A204.1 (cell line): ENCODE data around the gene S100A11.

ENCODE experiments used
- FAIRE-seq: peaks from 2 replicates; lab custom pipeline; 2012; peaks lifted over from hg19 to GRCh38; lab: Jason Lieb, UNC

The S100A11 gene

DNA sequence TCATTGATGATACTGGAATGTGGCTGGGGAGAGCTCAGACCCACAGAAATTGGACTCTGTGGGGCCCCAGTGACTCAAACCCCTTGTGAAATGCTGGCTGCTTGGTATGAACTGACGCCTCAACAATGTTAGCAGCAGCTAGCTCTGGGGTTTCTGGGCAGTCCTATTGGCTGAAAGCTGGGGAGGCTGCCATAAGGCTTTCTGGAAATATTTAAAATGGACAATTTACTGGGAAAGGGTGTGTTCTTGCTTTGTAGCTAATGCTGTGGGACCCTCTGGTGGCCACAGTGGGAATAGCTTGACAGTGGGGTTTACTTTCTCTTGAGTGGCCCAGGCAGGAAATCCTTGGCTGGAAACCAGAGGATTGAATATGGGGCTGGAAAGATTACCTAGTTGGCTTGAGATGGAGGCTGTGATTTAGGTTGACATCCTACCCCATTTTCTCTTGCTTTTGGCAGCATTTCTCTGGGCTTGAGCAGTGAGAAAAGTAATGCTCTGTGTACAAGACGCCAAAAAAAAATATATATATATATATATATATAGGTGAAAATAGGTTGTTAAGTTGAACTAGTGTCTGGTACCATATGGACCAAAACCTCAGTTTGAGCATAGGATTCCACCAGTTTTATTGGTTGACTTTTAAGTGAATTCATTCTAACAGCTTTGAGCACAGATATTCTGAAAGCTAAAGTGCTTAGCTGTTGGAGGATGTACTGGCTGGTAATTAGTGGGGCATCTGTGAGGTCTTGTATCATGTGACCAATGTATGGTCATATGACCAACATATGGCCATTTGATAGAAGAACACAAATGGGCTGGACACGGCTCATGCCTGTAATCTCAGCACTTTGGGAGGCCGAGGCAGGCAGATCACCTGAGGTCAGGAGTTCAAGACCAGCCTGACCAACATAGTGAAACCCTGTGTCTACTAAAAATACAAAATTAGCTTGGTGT, 34.9 kb downstream of the S100A11 start:
- FAIRE-seq: peak; percentile 99

DNA sequence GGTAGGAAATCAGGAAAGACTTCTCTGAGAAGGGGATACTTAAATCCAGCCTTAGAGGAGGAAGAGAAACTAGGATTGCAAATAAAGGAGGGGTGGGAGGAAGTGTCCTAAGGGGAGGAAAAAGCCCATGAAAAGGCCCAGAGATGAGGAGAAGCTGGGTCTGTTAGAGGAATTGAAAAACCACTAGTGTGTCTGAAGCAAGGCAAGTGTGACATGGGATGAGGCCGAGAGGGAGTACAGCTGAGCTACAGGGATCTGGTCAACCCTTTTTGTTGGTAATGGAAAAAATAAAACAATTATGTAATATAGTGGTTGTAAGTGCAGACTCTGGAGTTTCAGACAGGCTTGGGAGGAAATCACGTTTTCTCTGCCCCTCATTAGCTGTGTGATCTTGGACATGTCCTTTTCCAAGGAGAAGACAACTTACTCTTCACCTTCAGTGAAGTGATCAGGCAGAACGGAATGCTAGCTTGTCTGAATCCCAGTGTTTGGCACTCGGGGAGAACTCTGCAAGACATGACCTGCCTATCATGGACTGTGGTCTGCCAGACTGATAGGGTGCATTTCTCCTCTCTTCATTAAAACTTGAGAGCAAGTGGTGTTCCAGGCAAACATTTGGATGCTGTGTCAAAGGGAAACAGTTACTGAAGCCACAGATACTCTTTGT, 35.7 kb downstream of the S100A11 start:
- FAIRE-seq: no peak

DNA sequence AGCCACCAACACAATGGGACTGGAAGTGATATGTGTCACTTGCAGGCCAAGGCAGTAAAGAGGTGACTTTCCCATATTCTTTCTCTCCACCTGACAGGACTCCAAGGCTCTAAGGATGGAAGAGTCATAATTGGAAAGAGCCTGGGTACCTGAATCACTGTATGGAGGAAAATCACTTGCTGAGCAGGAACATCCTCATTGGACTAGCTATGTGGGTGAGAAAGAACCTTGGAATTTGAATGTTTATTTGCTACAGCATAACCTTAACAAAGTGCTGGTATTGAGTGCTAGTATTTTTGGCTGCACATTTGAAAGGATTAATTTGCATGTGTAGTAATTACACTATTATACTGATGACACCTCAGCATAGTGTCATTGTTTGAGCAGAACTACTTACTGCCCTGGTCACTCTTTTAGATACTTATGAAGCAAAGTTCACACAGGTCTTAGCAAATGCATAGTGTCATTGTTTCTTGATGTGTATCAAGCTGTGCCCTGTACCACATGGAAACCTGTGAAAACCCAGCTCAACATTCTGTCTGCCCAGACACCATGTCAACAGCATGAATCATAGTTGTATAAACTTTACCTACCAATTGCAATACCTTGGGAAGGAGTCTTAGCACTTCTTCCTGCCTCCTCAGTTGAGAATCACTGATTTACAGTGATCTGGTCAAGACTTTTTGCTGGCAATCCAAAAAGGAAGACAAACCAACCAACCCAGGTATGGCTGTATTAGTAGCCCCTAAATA, 38.0 kb downstream of the S100A11 start:
- FAIRE-seq: no peak

DNA sequence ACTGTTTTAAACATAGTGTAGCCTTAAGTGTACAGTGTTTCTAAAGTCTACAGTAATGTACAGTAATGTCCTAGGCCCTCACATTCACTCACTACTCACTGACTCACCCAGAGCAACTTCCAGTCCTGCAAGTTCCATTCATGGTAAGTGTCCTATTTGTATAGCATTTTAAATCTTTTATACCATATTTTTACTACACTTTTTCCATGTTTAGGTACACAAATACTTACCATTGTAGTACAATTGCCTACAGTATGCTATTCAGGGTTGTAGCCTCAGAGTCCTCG, 39.6 kb downstream of the S100A11 start:
- no peak for FAIRE-seq

DNA sequence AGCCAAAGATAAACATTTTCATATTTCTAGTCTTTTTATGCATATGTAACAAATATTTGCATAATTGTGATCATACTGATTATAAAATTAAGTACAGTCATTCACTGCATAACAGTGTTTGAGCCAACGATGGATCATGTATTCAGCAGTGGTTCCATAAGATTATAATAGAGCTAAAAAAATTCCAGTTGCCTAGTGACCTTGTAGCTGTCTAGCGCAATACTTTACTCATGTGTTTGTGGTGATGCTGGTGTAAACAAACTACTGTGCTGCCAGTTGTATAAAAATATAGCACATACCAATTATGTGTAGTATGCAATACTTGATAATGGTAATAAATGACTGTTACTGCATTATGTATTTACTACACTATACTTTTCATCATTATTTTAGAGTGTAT, 41.0 kb downstream of the S100A11 start:
- FAIRE-seq: peak; percentile 29

DNA sequence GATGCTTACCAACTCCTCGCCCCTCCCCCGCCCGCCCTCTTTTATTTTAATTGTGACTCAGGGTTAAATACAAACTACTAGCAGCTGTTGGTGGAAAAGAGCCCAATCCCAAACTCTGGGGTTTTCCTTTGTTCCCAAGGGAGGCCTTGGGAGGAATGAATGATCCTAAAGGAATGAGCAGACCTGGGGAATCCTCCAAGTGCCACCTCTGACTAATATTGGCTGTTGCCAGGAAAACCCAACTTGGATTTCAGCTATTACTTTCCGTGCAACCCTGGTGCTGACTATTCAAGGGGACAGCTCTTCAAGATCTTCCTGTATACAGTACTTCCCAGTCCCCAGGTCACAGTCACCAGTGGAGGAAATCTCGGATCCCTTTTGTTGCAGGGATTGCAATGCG, 41.8 kb downstream of the S100A11 start:
- peak; percentile 92 for FAIRE-seq

DNA sequence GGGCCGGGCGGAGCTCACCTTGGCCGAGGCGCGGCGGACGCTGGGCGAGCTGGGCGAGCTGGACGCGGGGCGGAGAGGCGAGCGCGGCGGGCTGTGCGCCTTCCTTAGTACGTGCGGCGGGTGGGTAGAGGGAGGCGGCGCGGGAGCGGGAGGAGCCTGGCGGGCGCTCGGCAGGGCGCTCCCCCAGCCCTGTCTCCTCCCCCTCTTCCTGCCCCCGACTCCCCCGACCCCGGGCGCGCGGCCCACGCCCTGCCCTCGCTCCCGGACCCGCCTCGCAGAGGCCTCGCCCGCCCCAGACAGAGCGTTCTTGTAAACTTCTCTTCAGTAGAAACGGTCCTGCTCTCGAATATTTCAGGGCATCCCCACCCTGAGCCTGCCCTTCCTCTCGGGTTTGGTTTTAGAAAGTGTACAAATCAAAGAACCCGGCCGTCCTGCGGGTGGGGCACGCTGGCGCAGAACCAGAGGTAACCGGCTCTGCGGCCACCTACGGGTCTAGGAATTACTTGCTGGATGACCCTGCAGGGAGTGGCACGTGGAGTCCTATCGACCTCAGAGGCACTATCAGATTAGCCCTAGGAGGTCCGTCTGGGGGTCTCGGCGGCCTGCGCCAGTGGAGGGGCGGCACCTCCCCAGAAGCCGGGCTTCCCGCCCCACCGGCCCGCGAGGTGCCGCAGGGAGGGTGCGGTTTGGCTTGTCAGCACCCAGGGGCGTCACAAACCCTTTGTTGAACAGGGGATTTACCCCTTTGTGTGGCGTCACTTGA, 42.9 kb downstream of the S100A11 start, which contains the start of gene S100A10:
TSS of gene S100A10 (minus strand) at position 126 of the 763 bp plus-strand sequence. CDS start 7,629 bp downstream, outside the sequence.
- FAIRE-seq: peak; percentile 21

DNA sequence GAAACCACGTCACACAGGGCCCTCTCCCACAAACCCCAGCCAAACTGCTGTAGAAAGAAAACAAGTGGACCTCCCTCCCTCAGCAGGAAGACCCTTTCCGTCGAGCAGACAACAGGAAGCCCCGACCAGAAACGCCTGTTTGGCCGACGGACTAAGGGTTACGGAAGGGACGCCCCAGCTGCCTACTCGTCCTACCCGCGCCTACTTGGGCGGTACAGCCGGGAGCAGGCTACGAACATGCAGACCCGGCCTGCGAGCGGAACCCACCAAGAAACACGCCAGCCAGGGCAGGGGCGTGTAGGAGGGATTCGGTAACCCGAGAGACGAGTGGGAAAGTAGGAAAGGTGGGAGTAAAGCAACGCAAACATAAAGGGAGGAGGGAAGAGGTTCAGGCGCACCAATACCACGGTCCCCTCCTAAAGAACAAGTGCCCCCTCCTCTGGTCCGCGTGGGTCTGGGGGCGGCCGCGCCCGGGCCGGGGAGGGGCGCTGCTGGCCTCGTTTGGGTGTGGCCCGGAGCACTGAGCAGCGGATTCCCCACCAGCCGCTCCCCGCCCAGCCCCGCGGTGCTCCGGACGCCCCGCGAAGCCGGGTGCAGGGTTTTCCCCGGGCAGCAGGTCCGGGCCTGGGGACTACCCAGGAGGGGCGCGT, 43.6 kb downstream of the S100A11 start:
- FAIRE-seq: no peak

DNA sequence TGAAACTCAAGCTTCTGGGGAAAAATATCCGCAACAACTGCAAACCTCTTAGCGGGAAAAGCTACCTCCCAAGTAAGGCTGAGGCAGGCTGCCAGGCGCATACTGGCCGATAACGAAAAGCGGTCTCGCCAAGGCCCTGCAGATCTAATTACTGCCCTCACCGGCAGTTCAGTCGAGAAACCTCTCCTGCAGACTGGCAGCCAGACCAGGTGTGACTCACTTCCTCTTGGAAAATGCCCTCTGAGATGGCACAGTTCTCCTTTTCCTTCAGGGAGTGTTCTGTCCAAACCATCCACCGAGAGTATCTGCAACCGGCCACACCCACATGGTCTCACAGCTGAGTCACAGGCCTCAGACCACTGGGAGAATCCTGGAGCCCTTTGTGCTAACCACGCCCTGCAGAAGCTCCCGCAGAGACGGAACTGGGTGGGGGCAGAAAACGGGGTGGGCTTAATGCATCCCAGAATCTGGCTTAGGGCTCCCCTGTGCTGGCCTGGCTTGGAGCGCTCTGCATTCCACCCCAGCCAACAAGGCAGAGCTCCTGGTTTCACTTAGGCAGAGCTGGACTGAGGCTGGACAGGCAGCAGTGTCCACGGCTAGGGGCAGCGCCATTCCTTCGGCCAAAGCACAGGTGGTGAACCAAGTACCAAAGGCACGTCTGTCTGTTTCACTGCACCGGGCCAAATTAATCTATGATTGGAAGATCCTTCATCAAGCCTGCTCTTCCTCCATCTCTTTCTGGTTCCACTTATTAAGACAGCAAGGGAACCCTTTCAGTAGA, 44.3 kb downstream of the S100A11 start:
- FAIRE-seq: peak; percentile 93

DNA sequence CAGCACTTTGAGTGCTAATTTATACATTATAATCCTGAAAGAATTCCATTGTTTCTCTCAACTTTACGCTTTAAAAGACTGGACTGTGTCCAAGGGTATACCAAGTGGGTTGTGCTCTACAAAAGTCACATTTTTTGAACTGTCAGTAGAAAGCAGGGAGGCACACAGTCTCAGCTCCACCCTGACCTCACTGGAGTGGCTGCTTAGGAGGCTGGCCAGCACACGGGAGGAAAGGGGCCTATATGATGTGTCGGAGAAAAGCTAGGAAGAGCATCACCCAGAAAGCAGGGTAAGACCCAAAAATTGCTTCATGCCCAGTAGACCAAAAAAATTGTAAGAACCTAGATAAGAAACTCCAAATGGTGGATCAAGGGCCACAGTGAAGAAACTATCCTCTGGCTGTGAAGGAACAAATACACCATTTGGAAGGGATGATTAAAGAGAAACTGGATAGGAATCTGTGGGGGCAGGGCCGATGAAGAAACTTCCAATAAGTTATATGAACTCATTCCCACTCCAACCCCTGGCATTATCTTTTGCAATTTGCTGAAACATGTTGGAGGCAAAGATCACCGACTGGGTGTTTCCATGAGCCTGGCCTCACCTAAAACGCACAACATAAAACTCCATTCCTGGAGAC, 45.0 kb downstream of the S100A11 start:
- no peak for FAIRE-seq

DNA sequence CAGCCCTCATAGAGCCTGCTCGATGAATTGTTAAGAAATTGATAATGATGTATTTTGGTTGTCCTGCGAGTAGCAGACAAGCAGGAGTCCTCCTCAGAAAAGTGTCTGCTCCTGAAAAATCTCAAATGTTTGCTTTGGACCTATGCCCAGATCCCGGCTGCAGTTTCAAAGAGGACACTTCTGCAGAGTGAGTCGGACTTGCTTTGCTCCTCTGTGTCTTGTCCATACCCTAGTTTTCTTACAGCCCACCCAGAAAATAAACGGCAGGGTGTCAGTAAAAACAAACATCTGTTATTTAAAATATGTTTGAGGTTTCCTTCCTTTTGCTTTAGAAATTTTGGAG, 46.0 kb downstream of the S100A11 start:
- no peak for FAIRE-seq

DNA sequence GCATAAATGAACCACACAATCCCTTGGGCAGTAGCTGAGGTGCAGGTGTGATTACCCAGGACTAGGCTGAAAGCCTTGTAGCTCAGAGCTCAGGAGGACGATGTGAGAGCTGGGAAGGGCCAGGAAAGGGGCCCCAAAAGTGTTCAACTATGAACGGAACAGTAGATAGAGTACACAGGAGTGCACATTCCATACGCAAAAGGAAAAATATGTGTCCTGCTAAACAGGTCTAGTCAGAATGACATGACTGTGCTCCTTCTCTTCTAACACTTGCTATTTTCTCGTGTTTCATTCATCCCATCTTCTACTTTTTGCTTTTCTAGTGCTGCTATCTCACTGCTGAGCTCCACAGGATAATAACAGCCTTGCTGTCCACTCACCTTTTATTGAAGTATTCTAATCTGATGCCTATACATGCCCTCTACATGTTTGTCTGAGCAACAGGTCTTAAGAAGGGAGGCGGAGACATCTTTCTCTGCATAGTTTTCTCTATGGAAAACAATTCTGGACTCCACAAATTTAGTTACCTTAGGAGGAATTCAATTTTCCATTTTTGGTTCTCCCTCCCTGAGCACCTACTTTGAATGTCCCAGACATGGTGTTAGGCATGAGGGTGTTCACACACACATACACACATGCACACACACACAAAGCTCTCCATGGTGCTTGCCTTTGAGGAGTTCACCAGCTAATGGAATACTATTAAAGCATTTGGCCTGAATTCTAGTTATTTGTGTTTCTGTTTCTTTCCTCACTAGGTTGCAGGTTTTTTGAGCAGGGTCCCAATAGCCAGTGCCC, 46.5 kb downstream of the S100A11 start:
- no peak for FAIRE-seq

DNA sequence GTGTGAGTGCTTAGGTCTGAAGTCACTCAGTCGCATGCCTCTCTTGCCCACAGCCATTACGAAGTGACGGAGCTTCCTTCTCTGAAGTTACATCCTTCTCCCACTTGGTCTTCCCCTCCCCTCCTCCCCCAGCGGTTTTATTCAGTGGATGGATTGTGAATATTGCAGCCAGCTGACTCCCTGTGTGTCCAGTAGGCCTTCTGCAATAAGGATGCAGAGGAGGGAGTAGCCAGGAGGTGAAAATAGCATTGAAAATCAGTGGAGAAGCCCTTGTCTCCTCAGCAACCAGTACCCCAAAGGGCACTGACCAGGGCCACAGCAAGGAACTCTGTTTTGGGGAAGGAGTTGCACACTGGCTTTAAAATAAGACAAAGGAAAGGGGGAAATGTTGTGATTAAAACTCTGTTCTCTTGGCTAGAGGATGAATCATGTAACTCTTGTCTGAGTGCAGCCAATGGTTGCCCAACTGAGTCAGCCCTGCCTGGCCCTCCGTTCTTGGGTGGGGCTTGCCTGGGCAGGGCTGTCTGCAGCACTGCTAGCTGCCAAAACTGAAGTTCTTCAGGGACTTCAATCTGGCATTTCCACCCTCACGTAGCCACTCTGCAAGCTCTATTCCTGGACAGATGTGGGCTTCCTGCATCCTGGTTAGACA, 47.5 kb downstream of the S100A11 start:
- FAIRE-seq: no peak

DNA sequence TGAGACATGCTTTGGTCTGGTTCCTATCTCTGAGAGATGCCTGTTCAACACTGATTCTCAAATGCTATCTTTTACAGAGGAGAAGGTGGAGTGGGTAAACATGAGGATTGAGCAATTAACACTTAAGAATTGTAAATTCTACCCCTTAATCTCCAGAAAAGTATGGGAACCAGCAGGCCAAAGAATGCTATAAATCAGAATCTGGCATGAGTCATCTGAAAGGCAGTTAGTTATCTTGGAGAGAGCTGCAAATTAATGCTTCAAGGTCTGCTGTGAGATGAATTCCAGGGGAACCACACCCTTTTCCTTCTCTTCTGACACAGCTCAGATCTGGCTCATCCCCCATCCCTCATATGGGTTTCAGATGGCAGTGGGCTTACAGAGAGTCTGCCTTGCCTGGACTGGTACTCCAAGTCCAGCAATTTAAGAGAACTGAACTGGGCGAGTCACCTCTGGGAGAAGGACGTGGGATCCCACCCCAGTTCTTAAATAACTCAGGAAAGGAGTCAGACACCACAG, 48.3 kb downstream of the S100A11 start:
- FAIRE-seq: no peak

DNA sequence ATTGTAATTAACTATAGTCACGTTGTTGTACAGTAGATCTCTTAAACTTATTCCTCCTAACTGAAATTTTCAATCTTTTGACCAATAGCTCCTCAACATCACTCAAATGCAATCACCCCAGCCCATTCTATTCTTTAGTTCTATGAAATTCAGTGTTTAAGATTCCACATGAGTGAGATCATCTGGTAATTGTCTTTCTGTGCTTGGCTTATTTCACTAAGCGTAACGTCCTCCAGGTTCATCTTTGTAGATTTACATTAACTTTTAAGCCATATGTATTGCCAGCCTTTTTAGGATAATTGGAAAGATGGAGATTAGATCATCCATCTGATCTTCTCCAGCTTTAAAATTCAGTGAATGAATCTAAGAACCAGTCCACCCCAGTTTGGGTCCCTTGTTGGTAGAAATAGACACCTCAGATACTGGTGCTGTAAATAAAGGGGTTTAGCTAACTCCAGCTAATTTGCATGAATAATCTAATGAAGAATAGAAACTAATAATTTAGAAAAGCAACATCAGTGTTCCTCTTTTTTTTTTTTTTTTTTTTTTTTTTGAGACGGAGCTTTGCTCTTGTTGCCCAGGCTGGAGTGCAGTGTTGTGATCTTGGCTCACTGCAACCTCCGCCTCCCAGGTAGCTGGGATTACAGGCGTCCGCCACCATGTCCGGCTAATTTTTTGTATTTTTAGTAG, 50.2 kb downstream of the S100A11 start:
- FAIRE-seq: no peak

DNA sequence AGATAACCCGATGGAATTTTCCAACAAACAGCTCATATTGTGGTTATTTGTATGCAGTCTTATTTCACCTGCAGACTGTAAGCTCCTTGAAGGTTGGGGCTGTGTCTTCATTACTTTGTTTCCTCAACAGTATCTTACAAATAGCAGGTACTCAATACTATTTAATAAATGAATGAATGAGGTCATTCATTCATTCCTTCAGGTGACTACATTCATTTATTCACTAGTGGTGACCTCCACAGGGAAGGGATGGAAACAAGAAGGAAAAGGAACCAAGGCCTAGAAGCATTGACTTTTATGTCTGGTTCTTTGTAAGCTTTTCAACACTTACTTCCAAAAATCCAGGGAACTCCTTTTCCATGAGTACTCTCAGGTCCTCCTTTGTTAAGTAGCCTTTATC, 51.0 kb downstream of the S100A11 start:
- FAIRE-seq: no peak

DNA sequence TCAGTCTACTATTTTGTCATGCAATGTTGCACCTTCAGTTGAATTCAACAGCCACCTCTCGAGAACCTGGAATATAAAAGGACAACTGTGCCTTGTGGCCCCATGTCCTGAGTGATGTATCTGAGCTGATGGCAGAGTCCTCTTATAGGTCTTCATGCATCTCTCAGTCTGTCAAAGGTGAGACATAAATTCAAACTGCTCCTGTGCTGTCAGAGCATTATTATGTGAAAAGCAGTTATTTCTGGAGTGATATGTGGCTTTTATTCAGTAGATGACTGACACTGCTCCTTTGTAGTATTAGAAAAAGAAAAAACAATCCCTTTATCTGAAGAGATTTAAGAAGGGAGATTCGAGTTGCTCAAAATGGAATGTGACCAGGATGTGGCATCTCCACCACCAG, 51.5 kb downstream of the S100A11 start:
- no peak for FAIRE-seq

DNA sequence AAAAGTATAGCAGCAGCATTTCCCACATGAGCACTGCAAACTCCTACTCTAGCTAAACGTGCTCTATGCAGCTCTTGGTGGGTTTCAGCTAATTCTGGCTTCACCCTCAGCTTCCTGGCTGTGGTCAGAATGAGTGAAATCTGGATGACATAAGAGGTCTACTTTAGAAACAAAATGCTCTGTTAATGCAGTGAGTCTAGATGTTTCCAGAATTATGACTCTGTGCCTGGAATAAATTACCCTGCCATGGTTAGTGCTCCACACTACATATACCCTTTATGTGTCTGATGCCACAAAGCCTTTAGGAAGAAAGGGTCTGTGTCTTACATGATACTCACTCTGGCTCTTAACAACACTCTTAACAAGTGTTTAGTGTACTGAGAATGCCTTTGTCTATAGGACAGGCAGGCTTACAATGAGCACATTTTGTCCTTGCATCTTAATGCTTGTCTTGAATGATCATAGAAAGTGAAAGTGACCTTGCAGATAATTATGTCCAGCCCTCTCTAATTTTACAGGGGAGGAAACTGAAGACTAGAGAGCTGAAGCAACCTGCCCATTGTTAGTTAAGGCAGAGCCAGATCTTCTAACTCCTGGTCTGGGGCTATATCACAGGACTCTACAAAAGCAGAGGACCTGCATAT, 52.4 kb downstream of the S100A11 start:
- FAIRE-seq: no peak
